WTC11 (cell line): ENCODE data around the gene DNALI1. TPM values are rescaled to one million over a fixed set of nuclear protein-coding genes. Genes with fewer than 3 reads are reported as not detected.

Source experiments
- ATAC-seq: fragments of 200-7000 bp; cut with Tn5 transposase; 2 replicates; pipeline ENCODE4 v1.10.0; 2021; ENCODE audit warnings: mild to moderate bottlenecking, moderate library complexity
- CTCF ChIA-PET: fragments of 300-600 bp; sonication (Branson Sonifier 250); formaldehyde crosslinking; loops from one replicate; lab custom pipeline; 2021; ENCODE audit warnings: antibody characterized with exemption; lab: Charles Lee
- POLR2A ChIA-PET: fragments of 350-600 bp; sonication (Branson Sonifier 250); formaldehyde crosslinking; loops from one replicate; lab custom pipeline; 2021; ENCODE audit warnings: antibody characterized with exemption; lab: Charles Lee
- DNase-seq: peaks from one replicate; pipeline ENCODE4 v3.0.0; 2021; ENCODE audit warnings: low spot score
- H3K27ac Mint-ChIP-seq: 2 replicates; pipeline ENCODE4 v1.8.0; 2021; ENCODE audit warnings: mixed read lengths
- H3K27me3 Mint-ChIP-seq: 2 replicates; pipeline ENCODE4 v1.8.0; 2021; ENCODE audit warnings: low read depth, mild to moderate bottlenecking, moderate library complexity, mixed read lengths
- H3K36me3 Mint-ChIP-seq: 2 replicates; pipeline ENCODE4 v1.8.0; 2021; ENCODE audit warnings: mixed read lengths
- H3K4me1 Mint-ChIP-seq: 2 replicates; pipeline ENCODE4 v1.8.0; 2022; ENCODE audit warnings: mixed read lengths
- H3K4me3 Mint-ChIP-seq: 2 replicates; pipeline ENCODE4 v1.8.0; 2021; ENCODE audit warnings: mild to moderate bottlenecking, moderate library complexity, mixed read lengths
- H3K9me3 Mint-ChIP-seq: 2 replicates; pipeline ENCODE4 v1.8.0; 2021; ENCODE audit warnings: mixed read lengths
- E2F4 ChIP-seq: sonication (generic); formaldehyde crosslinking; IDR thresholded peaks from 2 replicates; pipeline ENCODE4 v1.8.1; 2022; ENCODE audit warnings: low read depth, mild to moderate bottlenecking, moderate library complexity, missing genetic modification reagents, borderline replicate concordance
- GTF2I ChIP-seq: fragments of 250-450 bp; sonication (Bioruptor Pico); conservative IDR thresholded peaks from 2 replicates; pipeline ENCODE4 v1.4.0; 2021; ENCODE audit warnings: mild to moderate bottlenecking
- HMGA2 ChIP-seq: fragments of 250-450 bp; sonication (Bioruptor Pico); IDR thresholded peaks from 2 replicates; pipeline ENCODE4 v1.4.0; 2021; ENCODE audit warnings: mild to moderate bottlenecking, moderate library complexity
- HMGXB4 ChIP-seq: sonication (generic); formaldehyde crosslinking; IDR thresholded peaks from 2 replicates; pipeline ENCODE4 v1.8.1; 2023; ENCODE audit warnings: mild to moderate bottlenecking, moderate library complexity, missing genetic modification reagents
- NFYB ChIP-seq: sonication (generic); formaldehyde crosslinking; conservative IDR thresholded peaks from 2 replicates; pipeline ENCODE4 v1.8.0; 2022; ENCODE audit warnings: low read depth, missing genetic modification reagents
- NR1H2 ChIP-seq: sonication (generic); formaldehyde crosslinking; IDR thresholded peaks from 2 replicates; pipeline ENCODE4 v1.9.0; 2021; ENCODE audit warnings: mild to moderate bottlenecking, moderate library complexity, missing genetic modification reagents
- RELA ChIP-seq: sonication (generic); formaldehyde crosslinking; IDR thresholded peaks from 2 replicates; pipeline ENCODE4 v1.8.1; 2022; ENCODE audit warnings: missing genetic modification reagents, mild to moderate bottlenecking, borderline replicate concordance
- RORB ChIP-seq: fragments of 250-450 bp; sonication (Bioruptor Pico); IDR thresholded peaks from 2 replicates; pipeline ENCODE4 v1.9.0; 2021; ENCODE audit warnings: mild to moderate bottlenecking
- ZNF138 ChIP-seq: sonication (generic); formaldehyde crosslinking; conservative IDR thresholded peaks from 2 replicates; pipeline ENCODE4 v1.8.1; 2022; ENCODE audit warnings: mild to moderate bottlenecking, moderate library complexity, missing genetic modification reagents
- ZNF281 ChIP-seq: sonication (generic); formaldehyde crosslinking; IDR thresholded peaks from 2 replicates; pipeline ENCODE4 v1.8.0; 2023; ENCODE audit warnings: mild to moderate bottlenecking, missing genetic modification reagents
- ZNF396 ChIP-seq: fragments of 250-450 bp; sonication (Bioruptor Pico); IDR thresholded peaks from 2 replicates; pipeline ENCODE4 v1.8.0; 2021; ENCODE audit warnings: mild to moderate bottlenecking, moderate library complexity, borderline replicate concordance
- ZNF532 ChIP-seq: fragments of 250-450 bp; sonication (Bioruptor Pico); IDR thresholded peaks from 2 replicates; pipeline ENCODE4 v1.9.0; 2021; ENCODE audit warnings: mild to moderate bottlenecking, borderline replicate concordance
- total RNA-seq: library from RNA; stranded (reverse); gene quantifications from 3 replicates; pipeline ENCODE4 v1.2.3, GENCODE V29; 2021
- TF ChIP-seq, protein P1 (sequence below): sonication (generic); formaldehyde crosslinking; IDR thresholded peaks from 2 replicates; pipeline ENCODE4 v1.8.1; 2023; ENCODE audit warnings: mild to moderate bottlenecking, missing genetic modification reagents, moderate library complexity
- TF ChIP-seq, protein P2 (sequence below): sonication (generic); formaldehyde crosslinking; IDR thresholded peaks from 2 replicates; pipeline ENCODE4 v1.8.1; 2022; ENCODE audit warnings: missing genetic modification reagents, borderline replicate concordance

The DNALI1 gene
- total RNA-seq, 1 experiment from 2014 or later, result 10.5 TPM

DNA sequence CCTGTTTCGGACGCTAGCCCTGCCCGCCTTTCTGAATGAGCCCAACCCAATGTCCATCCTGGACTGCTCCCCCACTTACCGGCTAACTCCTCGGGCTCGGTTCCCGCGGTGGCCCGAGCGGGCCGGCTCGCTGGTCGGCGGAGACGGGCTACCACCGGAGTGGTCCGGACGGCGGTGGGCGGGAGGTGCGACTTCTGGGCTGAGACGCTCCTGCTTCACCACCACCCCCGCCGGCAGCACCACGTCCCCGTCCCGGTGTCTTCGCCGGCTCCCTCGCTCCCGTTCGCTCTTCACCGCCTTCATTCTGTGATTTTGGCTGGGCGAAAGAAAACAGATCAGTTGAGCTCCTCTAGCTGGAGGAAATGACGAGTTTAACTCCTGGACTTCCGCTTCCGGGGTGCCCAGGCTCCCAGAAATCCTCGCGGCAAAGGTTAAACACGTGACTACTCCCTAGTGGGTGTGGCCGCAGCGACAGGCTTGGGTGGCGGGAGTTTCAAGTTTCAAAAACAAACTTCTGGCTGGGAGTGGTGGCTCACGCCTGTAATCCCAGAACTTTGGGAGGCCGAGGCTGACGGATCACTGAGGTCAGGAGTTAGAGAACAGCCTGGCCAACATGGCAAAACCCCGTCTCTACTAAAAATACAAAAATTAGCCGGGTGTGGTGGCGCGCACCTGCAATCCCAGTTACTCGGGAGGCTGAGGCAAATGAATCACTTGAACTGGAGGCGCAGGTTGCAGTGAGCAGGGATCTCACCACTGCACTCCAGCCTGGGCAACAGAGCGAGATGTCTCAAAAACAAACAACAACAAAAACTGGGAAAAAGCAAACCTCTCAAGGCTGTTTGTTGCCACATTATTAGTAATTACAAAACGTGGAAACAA lies 2.6 kb upstream of the DNALI1 start, which contains the start of gene SNIP1 (continued):
- TF ChIP-seq ZNF532 (CRISPR knock-in tag), result no peak
- TF ChIP-seq RELA (CRISPR knock-in tag), result no peak
- no peak for TF ChIP-seq RORB
- TF ChIP-seq E2F4 (CRISPR knock-in tag), result peak; percentile 93

DNA sequence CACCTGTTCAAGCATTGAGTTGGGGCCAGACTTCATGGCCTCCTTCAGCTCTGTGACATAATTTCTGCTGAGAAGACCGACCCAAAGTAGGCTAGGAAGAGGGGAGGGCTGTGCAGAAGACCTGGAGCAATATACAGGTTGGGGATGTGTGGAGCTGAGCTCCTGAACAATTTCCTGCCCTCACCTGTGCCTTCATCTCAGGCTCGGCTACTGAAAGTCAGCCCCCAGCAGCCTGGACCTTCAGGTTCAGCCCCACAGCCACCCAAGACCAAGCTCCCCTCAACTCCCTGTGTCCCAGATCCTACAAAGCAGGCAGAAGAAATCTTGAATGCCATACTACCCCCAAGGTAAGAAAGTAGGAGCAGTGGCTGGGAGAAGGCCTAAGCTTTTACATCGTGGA lies 662 bp downstream of the DNALI1 start:
- Mint-ChIP-seq H3K9me3 (peaks cover 9% of the 10 kb centered on the region; the same call in 1 of the 2 replicates), H3K27me3 (no peaks in the 10 kb centered on the region; the same call in 1 of the 2 replicates), H3K4me3 (peak overlapping the region; percentile 85), H3K36me3 (peaks cover 2% of the 10 kb centered on the region; the same call in 1 of the 2 replicates), H3K27ac (no peak overlapping the region), H3K4me1 (peaks cover 27% of the 10 kb centered on the region)
- ChIA-PET CTCF (interaction anchor here (0.9 to 1.8 kb wide), 5 partner anchors 45 to 302 kb away, joined by 3 to 7 read pairs (median 3); partner anchors contain the start of gene CDCA8), POLR2A (interaction anchor here (0.6 kb wide), 1 partner anchor 62 kb away, joined by 5 read pairs; no protein-coding TSS in a partner anchor)
- DNase-seq, result no peak
- no peak for ATAC-seq
- TF ChIP-seq ZNF281 (no peak), GTF2I (CRISPR knock-in tag) (no peak), HMGXB4 (CRISPR knock-in tag) (no peak), HMGA2 (CRISPR knock-in tag) (no peak), ZNF396 (CRISPR knock-in tag) (no peak), ZNF138 (no peak), ZNF532 (CRISPR knock-in tag) (no peak), NR1H2 (CRISPR knock-in tag) (no peak), NFYB (CRISPR knock-in tag) (no peak), E2F4 (CRISPR knock-in tag) (no peak)
- TF ChIP-seq, protein P1, sequence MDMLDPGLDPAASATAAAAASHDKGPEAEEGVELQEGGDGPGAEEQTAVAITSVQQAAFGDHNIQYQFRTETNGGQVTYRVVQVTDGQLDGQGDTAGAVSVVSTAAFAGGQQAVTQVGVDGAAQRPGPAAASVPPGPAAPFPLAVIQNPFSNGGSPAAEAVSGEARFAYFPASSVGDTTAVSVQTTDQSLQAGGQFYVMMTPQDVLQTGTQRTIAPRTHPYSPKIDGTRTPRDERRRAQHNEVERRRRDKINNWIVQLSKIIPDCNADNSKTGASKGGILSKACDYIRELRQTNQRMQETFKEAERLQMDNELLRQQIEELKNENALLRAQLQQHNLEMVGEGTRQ (CRISPR knock-in tag), result no peak
- TF ChIP-seq, protein P2, sequence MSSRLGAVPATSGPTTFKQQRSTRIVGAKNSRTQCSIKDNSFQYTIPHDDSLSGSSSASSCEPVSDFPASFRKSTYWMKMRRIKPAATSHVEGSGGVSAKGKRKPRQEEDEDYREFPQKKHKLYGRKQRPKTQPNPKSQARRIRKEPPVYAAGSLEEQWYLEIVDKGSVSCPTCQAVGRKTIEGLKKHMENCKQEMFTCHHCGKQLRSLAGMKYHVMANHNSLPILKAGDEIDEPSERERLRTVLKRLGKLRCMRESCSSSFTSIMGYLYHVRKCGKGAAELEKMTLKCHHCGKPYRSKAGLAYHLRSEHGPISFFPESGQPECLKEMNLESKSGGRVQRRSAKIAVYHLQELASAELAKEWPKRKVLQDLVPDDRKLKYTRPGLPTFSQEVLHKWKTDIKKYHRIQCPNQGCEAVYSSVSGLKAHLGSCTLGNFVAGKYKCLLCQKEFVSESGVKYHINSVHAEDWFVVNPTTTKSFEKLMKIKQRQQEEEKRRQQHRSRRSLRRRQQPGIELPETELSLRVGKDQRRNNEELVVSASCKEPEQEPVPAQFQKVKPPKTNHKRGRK (CRISPR knock-in tag), result no peak
